ENCODE data around the gene VPS36. TPM values are rescaled to one million over a fixed set of nuclear protein-coding genes. Genes with fewer than 3 reads are reported as not detected.

Gene VPS36
- total and polyA plus RNA-seq, 2 of the 13 experiments (the other 11 are each of a cell fraction or from before 2014, with no cell fraction given), result 17.2 to 22.4 TPM

DNA sequence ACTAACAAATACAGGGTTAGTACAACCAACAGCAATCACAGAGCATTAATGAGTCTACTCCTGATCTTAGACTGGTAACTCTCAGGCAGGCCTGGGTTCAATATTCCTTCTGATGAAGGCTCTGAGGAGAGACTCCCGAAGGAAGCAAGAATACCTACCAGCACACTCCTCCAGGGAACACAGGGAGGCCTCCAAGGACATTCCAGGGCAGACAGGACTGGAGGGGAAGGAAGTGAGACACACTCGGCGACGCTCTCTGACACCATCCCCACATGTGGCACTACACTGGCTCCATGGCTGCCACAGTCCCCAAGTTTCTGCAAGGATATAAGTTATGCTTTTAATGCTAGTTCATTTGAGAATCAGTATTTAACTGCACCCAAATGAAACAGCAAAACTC lies 64.6 kb downstream of the VPS36 start:
- no peak overlapping the region for H2AFZ ChIP-seq (ENCODE audit: low read length)
- no peaks in the 10 kb centered on the region for H3K36me3 ChIP-seq (replicated peaks in 1 of 2; ENCODE audit: control insufficient read depth in 1 of 2, insufficient read depth in 2 of 2, low read length in 2 of 2)
- TF ChIP-seq ZNF260 (CRISPR knock-in tag; IDR thresholded peaks at IDR 0.05; ENCODE audit: borderline replicate concordance, low read depth), result no peak
- TF ChIP-seq ZNF75D (CRISPR knock-in tag; IDR thresholded peaks at IDR 0.05; ENCODE audit: borderline replicate concordance), result no peak
- no peak for TF ChIP-seq ZNF326 (CRISPR knock-in tag; IDR thresholded peaks at IDR 0.05; ENCODE audit: borderline replicate concordance)
- TF ChIP-seq, protein P1, sequence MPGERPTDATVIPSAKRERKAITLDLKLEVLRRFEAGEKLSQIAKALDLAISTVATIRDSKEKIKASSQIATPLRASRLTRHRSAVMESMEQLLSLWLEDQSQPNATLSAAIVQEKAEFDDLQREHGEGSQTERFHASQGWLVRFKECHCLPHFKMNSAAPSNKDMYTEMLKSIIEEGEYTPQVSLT (CRISPR knock-in tag; IDR thresholded peaks at IDR 0.05; ENCODE audit: borderline replicate concordance, low read depth), result no peak
- no peak for TF ChIP-seq ZNF101 (CRISPR knock-in tag; IDR thresholded peaks at IDR 0.05; ENCODE audit: borderline replicate concordance, low read depth)
- TF ChIP-seq ATF7-NPFF (CRISPR knock-in tag; IDR thresholded peaks at IDR 0.05; ENCODE audit: low read depth), result no peak
- no peak for TF ChIP-seq PAX8 (CRISPR knock-in tag; IDR thresholded peaks at IDR 0.05; ENCODE audit: borderline replicate concordance)
- no peak for TF ChIP-seq ZNF746 (CRISPR knock-in tag; IDR thresholded peaks at IDR 0.05)
- TF ChIP-seq PHF8 (CRISPR knock-in tag; IDR thresholded peaks at IDR 0.05), result no peak
- no peak for TF ChIP-seq MATR3 (CRISPR knock-in tag; IDR thresholded peaks at IDR 0.05)
- TF ChIP-seq ZNF660 (CRISPR knock-in tag; IDR thresholded peaks at IDR 0.05; ENCODE audit: borderline replicate concordance, low read depth), result no peak
- TF ChIP-seq ZNF709 (CRISPR knock-in tag; IDR thresholded peaks at IDR 0.05), result no peak
- no peak overlapping the region for H3K9ac ChIP-seq (ENCODE audit: insufficient read depth, low read depth, low read length)
- no peaks in the 10 kb centered on the region for H3K4me1 ChIP-seq (ENCODE audit: insufficient read depth, low read length)
- ATAC-seq (no peak), DNase-seq (ENCODE audit: low spot score) (no peak), FAIRE-seq (no peak)
- WGBS (ENCODE audit: low lambda C conversion rate), result 45% methylated on average over 4 of the region's 4 CpGs
- intact Hi-C loops (cut with micrococcal nuclease; ENCODE audit: unreplicated experiment) (no loop called here), in situ Hi-C loops (cut with HindIII; ENCODE audit: extremely low pct_ligation_motif_present, low pct_unique_long_range_greater_than_20kb) (no loop called here)
- ChIA-PET POLR2A (no interaction called here), CTCF (ENCODE audit: low intra/inter-chr PET ratio, low total read pairs) (no interaction called here)
- no peaks in the 10 kb centered on the region for H3K9me3 ChIP-seq (ENCODE audit: low read length)
- no peak overlapping the region for H3K4me3 ChIP-seq (replicated peaks in 1 of 3; ENCODE audit: insufficient read depth in 1 of 3, low read depth in 2 of 3, low read length in 3 of 3)
- H3K79me2 ChIP-seq (ENCODE audit: insufficient read depth, low read length), result no peaks in the 10 kb centered on the region
- no peaks in the 10 kb centered on the region; the same call in 1 of the 2 replicates for H4K20me1 ChIP-seq (ENCODE audit: insufficient read depth, low read length)
- H3K27ac ChIP-seq (ENCODE audit: extremely low read length, insufficient read depth, low read length), result no peak overlapping the region
- no peak overlapping the region for H3K4me2 ChIP-seq (ENCODE audit: low read depth, low read length)
- H3K27me3 ChIP-seq (ENCODE audit: control insufficient read depth in 1 of 2, insufficient read depth in 2 of 2, low read length in 2 of 2), result peaks cover 1 to 24% of the 10 kb centered on the region in 2 experiments; a peak in 3 of 5 replicates
- BruUV-seq (replicated peaks), result no TSS peak

All from HepG2 (cell line).